SK-N-SH (cell line): Measurements from ENCODE around the gene GTF3C1. TPM values are rescaled to one million over a fixed set of nuclear protein-coding genes. Genes with fewer than 3 reads are reported as not detected.

Source experiments
- CTCF ChIA-PET: fragments of 300-600, 350-600 bp; formaldehyde crosslinking; extraction: SDS; loops from one replicate; lab custom pipeline; 2021; lab: Yijun Ruan, JAX
- POLR2A ChIA-PET: fragments of 350-600 bp; sonication (Branson Sonifier 250); formaldehyde crosslinking; extraction: SDS; loops from one replicate; lab custom pipeline; 2020; ENCODE audit warnings: antibody characterized with exemption, inconsistent platforms; lab: Yijun Ruan, JAX
- DNase-seq: peaks from one replicate; pipeline ENCODE4 v3.0.0; 2012
- H2AFZ ChIP-seq: fragments of 200-600 bp; sonication (generic); 2 replicates; pipeline ENCODE4 v1.8.1; 2016; ENCODE audit warnings: antibody characterized with exemption, mild to moderate bottlenecking, low read depth
- H3F3A ChIP-seq: fragments of 200-600 bp; sonication (generic); replicated peaks from 2 replicates; pipeline ENCODE3; 2016; ENCODE audit warnings: antibody characterized with exemption, mild to moderate bottlenecking; ENCODE audit not compliant: insufficient read depth
- H3K27ac ChIP-seq, 2 experiments: fragments of 200-500 bp in 1 of 2; fragments of 200-600 bp in 1 of 2; sonication (Bioruptor generic) in 1 of 2; sonication (generic), shearing (Covaris generic) in 1 of 2; 2 replicates each; pipeline versions ENCODE4 v1.5.1 to v1.6.1; 2014 to 2016; ENCODE audit warnings: low read depth in 2 of 2, inconsistent platforms in 1 of 2, low read length in 1 of 2, mild to moderate bottlenecking in 1 of 2, mixed read lengths in 1 of 2
- H3K27me3 ChIP-seq: fragments of 200-600 bp; sonication (generic), shearing (Covaris generic); 2 replicates; pipeline ENCODE4 v1.6.1; 2016; ENCODE audit warnings: mixed run types; ENCODE audit not compliant: insufficient read depth
- H3K36me3 ChIP-seq, 2 experiments: fragments of 200-500 bp in 1 of 2; fragments of 200-600 bp in 1 of 2; sonication (Bioruptor generic) in 1 of 2; sonication (generic) in 1 of 2; replicated peaks in 1 of 2; 2 replicates each; pipeline versions ENCODE3 to v1.5.1; 2014 to 2016; ENCODE audit warnings: low read length in 1 of 2, mild to moderate bottlenecking in 1 of 2; ENCODE audit not compliant: insufficient read depth in 2 of 2, control insufficient read depth in 1 of 2
- H3K4me1 ChIP-seq, 2 experiments: fragments of 200-500 bp in 1 of 2; fragments of 200-600 bp in 1 of 2; sonication (Bioruptor generic) in 1 of 2; sonication (generic), shearing (Covaris generic) in 1 of 2; 2 replicates each; pipeline versions ENCODE4 v1.5.1 to v1.6.1; 2014 to 2016; ENCODE audit warnings: low read depth in 1 of 2, low read length in 1 of 2, mixed run types in 1 of 2; ENCODE audit not compliant: insufficient read depth in 2 of 2, control insufficient read depth in 1 of 2
- H3K4me2 ChIP-seq: fragments of 200-600 bp; sonication (generic), shearing (Covaris generic); 2 replicates; pipeline ENCODE4 v1.6.1; 2017; ENCODE audit warnings: mixed run types
- H3K4me3 ChIP-seq, 2 experiments: fragments of 200-500 bp in 1 of 2; fragments of 200-600 bp in 1 of 2; sonication (Bioruptor generic) in 1 of 2; sonication (generic), shearing (Covaris generic) in 1 of 2; 2 replicates each; pipeline versions ENCODE4 v1.5.1 to v1.8.1; 2014 to 2016; ENCODE audit warnings: low read depth in 2 of 2, inconsistent platforms in 1 of 2, low read length in 1 of 2, mild to moderate bottlenecking in 1 of 2, mixed read lengths in 1 of 2, moderate library complexity in 1 of 2
- H3K79me2 ChIP-seq: fragments of 200-600 bp; sonication (generic); 2 replicates; pipeline ENCODE4 v1.8.1; 2017; ENCODE audit warnings: mild to moderate bottlenecking; ENCODE audit not compliant: insufficient read depth
- H3K9ac ChIP-seq: fragments of 200-600 bp; sonication (generic); 2 replicates; pipeline ENCODE4 v1.6.1; 2017; ENCODE audit warnings: mixed run types
- H3K9me2 ChIP-seq: fragments of 200-600 bp; sonication (generic); 2 replicates; pipeline ENCODE4 v1.6.1; 2017; ENCODE audit warnings: mixed run types
- H3K9me3 ChIP-seq: fragments of 200-600 bp; sonication (generic); 2 replicates; pipeline ENCODE4 v1.6.1; 2017; ENCODE audit warnings: mixed run types, mild to moderate bottlenecking, moderate library complexity
- H4K20me1 ChIP-seq: fragments of 200-600 bp; sonication (generic); 2 replicates; pipeline ENCODE4 v1.6.1; 2017; ENCODE audit warnings: mild to moderate bottlenecking, mixed run types; ENCODE audit not compliant: insufficient read depth
- CTCF ChIP-seq: fragments of 200-600 bp; sonication (generic); IDR thresholded peaks from 2 replicates; pipeline ENCODE4 v1.6.1; 2017; ENCODE audit warnings: antibody characterized with exemption, mild to moderate bottlenecking, moderate library complexity
- ELF1 ChIP-seq: IDR thresholded peaks from 2 replicates; pipeline ENCODE4 v1.4.0; 2012
- EZH2phosphoT487 ChIP-seq: fragments of 200-600 bp; sonication (generic); IDR thresholded peaks from 2 replicates; pipeline ENCODE4 v1.6.1; 2017; ENCODE audit warnings: low read depth, mixed run types, mild to moderate bottlenecking, antibody characterized with exemption, moderate library complexity, borderline replicate concordance
- GABPA ChIP-seq: IDR thresholded peaks from 2 replicates; pipeline ENCODE4 v1.4.0; 2012; ENCODE audit warnings: low read depth, mild to moderate bottlenecking
- MAX ChIP-seq: IDR thresholded peaks from 2 replicates; pipeline ENCODE4 v1.4.0; 2012; ENCODE audit warnings: low read depth
- NFIC ChIP-seq: IDR thresholded peaks from 2 replicates; pipeline ENCODE4 v1.4.0; 2012; ENCODE audit warnings: borderline replicate concordance
- NRF1 ChIP-seq: IDR thresholded peaks from 2 replicates; pipeline ENCODE4 v1.6.1; 2012; ENCODE audit warnings: low read depth, mild to moderate bottlenecking, low read length
- PBX3 ChIP-seq: IDR thresholded peaks from 2 replicates; pipeline ENCODE4; 2012
- POLR2AphosphoS5 ChIP-seq: IDR thresholded peaks from 2 replicates; pipeline ENCODE4 v1.6.1; 2012; ENCODE audit warnings: low read depth, low read length
- RCOR1 ChIP-seq: fragments of 150-350 bp; IDR thresholded peaks from 2 replicates; pipeline ENCODE4 v1.6.1; 2017; ENCODE audit warnings: antibody characterized with exemption, low read length
- REST ChIP-seq: IDR thresholded peaks from 2 replicates; pipeline ENCODE4 v1.6.1; 2012; ENCODE audit warnings: mild to moderate bottlenecking, low read depth, low read length, moderate library complexity
- SIN3A ChIP-seq: IDR thresholded peaks from 2 replicates; pipeline ENCODE4 v1.6.1; 2012; ENCODE audit warnings: low read depth, mild to moderate bottlenecking, low read length, moderate library complexity, borderline replicate concordance
- TAF1 ChIP-seq: IDR thresholded peaks from 2 replicates; pipeline ENCODE4 v1.6.1; 2012; ENCODE audit warnings: low read depth, mild to moderate bottlenecking, low read length, moderate library complexity, borderline replicate concordance
- TCF12 ChIP-seq: IDR thresholded peaks from 2 replicates; pipeline ENCODE4 v1.4.0; 2012
- TEAD4 ChIP-seq: IDR thresholded peaks from 2 replicates; pipeline ENCODE4 v1.4.0; 2012; ENCODE audit warnings: mild to moderate bottlenecking, borderline replicate concordance; ENCODE audit not compliant: insufficient read depth
- USF1 ChIP-seq: IDR thresholded peaks from 2 replicates; pipeline ENCODE4 v1.4.0; 2012; ENCODE audit warnings: low read depth, borderline replicate concordance
- USF2 ChIP-seq: fragments of 150-350 bp; IDR thresholded peaks from 2 replicates; pipeline ENCODE4 v1.6.1; 2017; ENCODE audit warnings: antibody characterized with exemption, low read length, low read depth, borderline replicate concordance
- WGBS: methylation state at CpG from one replicate; pipeline ENCODE4 v1.1.6; 2017; ENCODE audit warnings: low lambda C conversion rate; 5-methylcytosine and 5-hydroxymethylcytosine counted together
- polyA plus RNA-seq, 3 experiments: library from polyadenylated mRNA; depleted of rRNA; stranded (reverse); fragments of >200 nt; gene quantifications; 2 replicates each; pipeline ENCODE4 v1.2.3, GENCODE V29; 2012

GTF3C1 gene
- polyA plus RNA-seq, 1 of the 3 experiments (the other 2 are of a cell fraction) = 47.2 TPM

GRCh38 chr16:27444015-27444414 lies 105.7 kb downstream of the GTF3C1 start:
- POLR2A ChIA-PET = no interaction called here
- Histone ChIP-seq H3K4me3 (no peak overlapping the region), H3K4me2 (no peak overlapping the region), H3K4me1 (peaks cover 0 to 5% of the 10 kb centered on the region in 2 experiments; a peak in 1 of 4 replicates), H3K9ac (no peak overlapping the region), H3K36me3 (no peaks in the 10 kb centered on the region), H2AFZ (no peak overlapping the region), H3K79me2 (no peaks in the 10 kb centered on the region), H4K20me1 (no peaks in the 10 kb centered on the region), H3K27me3 (no peaks in the 10 kb centered on the region), H3K9me3 (no peaks in the 10 kb centered on the region), H3F3A (peaks cover 6% of the 10 kb centered on the region)
- WGBS = 0% methylated on average over 2 of the region's 2 CpGs
- no peak for DNase-seq
- CTCF ChIA-PET = interaction anchor here (1.5 kb wide), 2 partner anchors 16 to 209 kb away, joined by 3 to 6 read pairs; no protein-coding TSS in a partner anchor
- TF ChIP-seq PBX3 = peak; percentile 65
- peak; percentile 37; the same call in 1 of the 2 replicates for TF ChIP-seq TEAD4
- peak; percentile 23; the same call in 1 of the 2 replicates for TF ChIP-seq TCF12
- TF ChIP-seq NRF1 = no peak
- peak; percentile 80 for TF ChIP-seq NFIC
- TF ChIP-seq, all 33 proteins: peak for 4
- no peak overlapping the region for H3K27ac ChIP-seq
- no peaks in the 10 kb centered on the region for H3K9me2 ChIP-seq

- Histone ChIP-seq H3K27ac (no peak overlapping the region), H3K4me1 (peaks cover 0 to 5% of the 10 kb centered on the region in 2 experiments; a peak in 1 of 4 replicates), H3K4me2 (no peak overlapping the region), H3K36me3 (no peaks in the 10 kb centered on the region), H3K4me3 (no peak overlapping the region), H3K9me3 (no peaks in the 10 kb centered on the region), H2AFZ (no peak overlapping the region), H3K9ac (no peak overlapping the region), H3K9me2 (no peaks in the 10 kb centered on the region), H3F3A (peaks cover 6% of the 10 kb centered on the region), H3K27me3 (no peaks in the 10 kb centered on the region), H4K20me1 (no peaks in the 10 kb centered on the region), H3K79me2 (no peaks in the 10 kb centered on the region)
- CTCF ChIA-PET = interaction anchor here (1.8 kb wide), 1 partner anchor 287 kb away, joined by 6 read pairs; no protein-coding TSS in a partner anchor
- POLR2A ChIA-PET = no interaction called here
- no peak for DNase-seq
- WGBS = 78% methylated on average over 8 of the region's 8 CpGs
- TF ChIP-seq USF2 = no peak
- TF ChIP-seq EZH2phosphoT487 = no peak
- no peak for TF ChIP-seq ELF1
- no peak for TF ChIP-seq NFIC
- TF ChIP-seq CTCF = no peak
- no peak for TF ChIP-seq SIN3A
- TF ChIP-seq TCF12 = no peak
- TF ChIP-seq POLR2AphosphoS5 = no peak
- no peak for TF ChIP-seq RCOR1
- no peak for TF ChIP-seq USF1
- no peak for TF ChIP-seq PBX3
- TF ChIP-seq REST = no peak
- no peak for TF ChIP-seq GABPA
- no peak for TF ChIP-seq MAX
- no peak for TF ChIP-seq TAF1
These were observed 107.7 kb downstream of the GTF3C1 start for GRCh38 chr16:27441998-27442397.
